ENCODE data around the gene COPA. TPM values are rescaled to one million over a fixed set of nuclear protein-coding genes. Genes with fewer than 3 reads are reported as not detected.
"Not testable (repeated sequence)": the region's sequence is repeated elsewhere in the genome, so short reads cannot be mapped to it uniquely, and the experiment has no call there.

The COPA gene
- total RNA-seq = 123 and 126 TPM in 2 replicates

- Mint-ChIP-seq H3K9me3 (no peaks in the 10 kb centered on the region), H3K36me3 (ENCODE audit: low read depth) (peaks cover 40% of the 10 kb centered on the region), H3K27me3 (ENCODE audit: insufficient read depth) (no peaks in the 10 kb centered on the region), H3K27ac (peak within 1 kb of the TSS; percentile 99), H3K4me3 (peak within 1 kb of the TSS; percentile 100), H3K4me1 (ENCODE audit: low read depth) (peaks cover 61% of the 10 kb centered on the region)
- intact Hi-C loops (cut with micrococcal nuclease) = loop anchor here (1.0 to 10.0 kb wide), 7 partner anchors 34 to 452 kb away; partner anchors contain the start of genes IGSF8, LY9 and PEX19
- DNase-seq (ENCODE audit: low spot score) = peak; percentile 88
These were observed at the start of gene COPA, which contains the start of gene NCSTN for GRCh38 chr1:160342953-160343869. Gene COPA (minus strand): TSS chr1:160343250. CDS start chr1:160343170, 80 bp downstream. Gene NCSTN (plus strand): TSS chr1:160343383. CDS start chr1:160343397, 14 bp downstream.

GRCh38 chr1:160388406-160388805 lies 45.4 kb upstream of the COPA start:
- H3K4me1 Mint-ChIP-seq (ENCODE audit: low read depth); H3K27ac Mint-ChIP-seq; H3K9me3 Mint-ChIP-seq; H3K4me3 Mint-ChIP-seq; intact Hi-C loops (cut with micrococcal nuclease); DNase-seq (ENCODE audit: low spot score); H3K36me3 Mint-ChIP-seq (ENCODE audit: low read depth): not testable (repeated sequence)
- peaks cover 25% of the 10 kb centered on the region for H3K27me3 Mint-ChIP-seq (ENCODE audit: insufficient read depth)

GRCh38 chr1:160384812-160385211 lies 41.8 kb upstream of the COPA start:
- H3K4me3 Mint-ChIP-seq; intact Hi-C loops (cut with micrococcal nuclease); H3K4me1 Mint-ChIP-seq (ENCODE audit: low read depth); H3K36me3 Mint-ChIP-seq (ENCODE audit: low read depth); H3K9me3 Mint-ChIP-seq; DNase-seq (ENCODE audit: low spot score); H3K27ac Mint-ChIP-seq: not testable (repeated sequence)
- peaks cover 21% of the 10 kb centered on the region for H3K27me3 Mint-ChIP-seq (ENCODE audit: insufficient read depth)

GRCh38 chr1:160377585-160378206 lies 34.6 kb upstream of the COPA start:
- Mint-ChIP-seq H3K4me3 (no peak overlapping the region), H3K27ac (no peak overlapping the region), H3K36me3 (ENCODE audit: low read depth) (no peaks in the 10 kb centered on the region), H3K4me1 (ENCODE audit: low read depth) (peaks cover 13% of the 10 kb centered on the region), H3K27me3 (ENCODE audit: insufficient read depth) (no peaks in the 10 kb centered on the region), H3K9me3 (no peaks in the 10 kb centered on the region)
- no peak for DNase-seq (ENCODE audit: low spot score)
- intact Hi-C loops (cut with micrococcal nuclease) = loop anchor here (5.0 to 10.0 kb wide), 2 partner anchors 35 to 443 kb away; partner anchors contain the start of genes COPA and NCSTN

GRCh38 chr1:160376525-160377131 lies 33.6 kb upstream of the COPA start:
- H3K9me3 Mint-ChIP-seq = no peaks in the 10 kb centered on the region
- intact Hi-C loops (cut with micrococcal nuclease) = loop anchor here (1.0 to 10.0 kb wide), 8 partner anchors 22 to 442 kb away; partner anchors contain the start of genes COPA and NCSTN
- H3K27me3 Mint-ChIP-seq (ENCODE audit: insufficient read depth) = no peaks in the 10 kb centered on the region
- no peak overlapping the region for H3K27ac Mint-ChIP-seq
- peaks cover 13% of the 10 kb centered on the region for H3K4me1 Mint-ChIP-seq (ENCODE audit: low read depth)
- no peak overlapping the region for H3K4me3 Mint-ChIP-seq
- H3K36me3 Mint-ChIP-seq (ENCODE audit: low read depth) = no peaks in the 10 kb centered on the region
- DNase-seq (ENCODE audit: low spot score) = peak; percentile 11

- no peak overlapping the region for H3K4me3 Mint-ChIP-seq
- intact Hi-C loops (cut with micrococcal nuclease) = loop anchor here (1.0 to 10.0 kb wide), 8 partner anchors 22 to 441 kb away; partner anchors contain the start of genes COPA and NCSTN
- H3K27me3 Mint-ChIP-seq (ENCODE audit: insufficient read depth) = no peaks in the 10 kb centered on the region
- no peaks in the 10 kb centered on the region for H3K36me3 Mint-ChIP-seq (ENCODE audit: low read depth)
- H3K4me1 Mint-ChIP-seq (ENCODE audit: low read depth) = peaks cover 13% of the 10 kb centered on the region
- H3K9me3 Mint-ChIP-seq = no peaks in the 10 kb centered on the region
- peak overlapping the region; percentile 51 for H3K27ac Mint-ChIP-seq
- no peak for DNase-seq (ENCODE audit: low spot score)
These were observed 32.9 kb upstream of the COPA start for GRCh38 chr1:160375788-160376524.

- no peaks in the 10 kb centered on the region for H3K27me3 Mint-ChIP-seq (ENCODE audit: insufficient read depth)
- H3K27ac Mint-ChIP-seq = no peak overlapping the region
- no peak overlapping the region for H3K4me3 Mint-ChIP-seq
- intact Hi-C loops (cut with micrococcal nuclease) = loop anchor here (5.0 to 10.0 kb wide), 2 partner anchors 32 to 440 kb away; partner anchors contain the start of genes COPA and NCSTN
- H3K4me1 Mint-ChIP-seq (ENCODE audit: low read depth) = peaks cover 13% of the 10 kb centered on the region
- H3K9me3 Mint-ChIP-seq = no peaks in the 10 kb centered on the region
- no peak for DNase-seq (ENCODE audit: low spot score)
- H3K36me3 Mint-ChIP-seq (ENCODE audit: low read depth) = no peaks in the 10 kb centered on the region
These were observed 31.5 kb upstream of the COPA start for GRCh38 chr1:160374306-160375110.

GRCh38 chr1:160373696-160374095 lies 30.6 kb upstream of the COPA start:
- no peak overlapping the region for H3K4me3 Mint-ChIP-seq
- no peak for DNase-seq (ENCODE audit: low spot score)
- no peak overlapping the region for H3K27ac Mint-ChIP-seq
- H3K36me3 Mint-ChIP-seq (ENCODE audit: low read depth) = no peaks in the 10 kb centered on the region
- H3K9me3 Mint-ChIP-seq = no peaks in the 10 kb centered on the region
- peaks cover 13% of the 10 kb centered on the region for H3K4me1 Mint-ChIP-seq (ENCODE audit: low read depth)
- intact Hi-C loops (cut with micrococcal nuclease) = loop anchor here (10.0 kb wide), 1 partner anchor 439 kb away; no protein-coding TSS in a partner anchor
- H3K27me3 Mint-ChIP-seq (ENCODE audit: insufficient read depth) = no peaks in the 10 kb centered on the region

- Mint-ChIP-seq H3K27me3 (ENCODE audit: insufficient read depth) (peaks cover 4% of the 10 kb centered on the region), H3K4me3 (no peak overlapping the region), H3K9me3 (no peaks in the 10 kb centered on the region), H3K36me3 (ENCODE audit: low read depth) (no peaks in the 10 kb centered on the region), H3K27ac (no peak overlapping the region), H3K4me1 (ENCODE audit: low read depth) (peaks cover 13% of the 10 kb centered on the region)
- DNase-seq (ENCODE audit: low spot score) = no peak
- intact Hi-C loops (cut with micrococcal nuclease) = loop anchor here (10.0 kb wide), 1 partner anchor 437 kb away; no protein-coding TSS in a partner anchor
These were observed 28.7 kb upstream of the COPA start for GRCh38 chr1:160371756-160372155.

- intact Hi-C loops (cut with micrococcal nuclease) = loop anchor here (10.0 kb wide), 1 partner anchor 436 kb away; no protein-coding TSS in a partner anchor
- no peaks in the 10 kb centered on the region for H3K36me3 Mint-ChIP-seq (ENCODE audit: low read depth)
- no peaks in the 10 kb centered on the region for H3K9me3 Mint-ChIP-seq
- H3K4me3 Mint-ChIP-seq = no peak overlapping the region
- peaks cover 4% of the 10 kb centered on the region for H3K27me3 Mint-ChIP-seq (ENCODE audit: insufficient read depth)
- peaks cover 10% of the 10 kb centered on the region for H3K4me1 Mint-ChIP-seq (ENCODE audit: low read depth)
- no peak for DNase-seq (ENCODE audit: low spot score)
- H3K27ac Mint-ChIP-seq = no peak overlapping the region
These were observed 28.2 kb upstream of the COPA start for GRCh38 chr1:160371346-160371631.

- Mint-ChIP-seq H3K27ac (no peak overlapping the region), H3K4me1 (ENCODE audit: low read depth) (peaks cover 5% of the 10 kb centered on the region), H3K36me3 (ENCODE audit: low read depth) (no peaks in the 10 kb centered on the region), H3K9me3 (no peaks in the 10 kb centered on the region), H3K4me3 (no peak overlapping the region), H3K27me3 (ENCODE audit: insufficient read depth) (peaks cover 4% of the 10 kb centered on the region)
- intact Hi-C loops (cut with micrococcal nuclease) = loop anchor here (10.0 kb wide), 1 partner anchor 436 kb away; no protein-coding TSS in a partner anchor
- DNase-seq (ENCODE audit: low spot score) = no peak
These were observed 27.7 kb upstream of the COPA start for GRCh38 chr1:160370561-160371345.

All from activated T-helper 1 cell treated with anti-CD3 and anti-CD28 coated beads, Interleukin-12 subunit alpha, Interleukin-12 subunit beta, Interleukin-2, Interleukin-4 antibody, amounts not matched to agents 30 ng/mL and 10 ng/mL and 1 ng/mL, durations not matched to agents 14 hours and 24 hours and 36 hours (primary cell).